Fibroblast of lung (primary cell): Measurements from ENCODE around the gene USP6.

ENCODE experiments used
- EZH2 ChIP-seq: IDR thresholded peaks from 2 replicates; pipeline ENCODE4 v1.5.1; 2012; ENCODE audit warnings: low read length, control low read depth, mild to moderate bottlenecking; ENCODE audit errors: missing control alignments
- TF ChIP-seq, protein P1 (sequence below), 2 donors: IDR thresholded peaks in 1 of 2; conservative IDR thresholded peaks in 1 of 2; 1 replicate in 1 of 2; 2 replicates in 1 of 2; pipeline ENCODE4 v1.5.1; 2011 to 2012; ENCODE audit warnings: low read length in 2 of 2, control low read depth in 1 of 2, inconsistent platforms in 1 of 2, low read depth in 1 of 2, mild to moderate bottlenecking in 1 of 2

GRCh38 chr17:5068236-5068635, 47.6 kb upstream of the USP6 start:
- TF ChIP-seq, protein P1, sequence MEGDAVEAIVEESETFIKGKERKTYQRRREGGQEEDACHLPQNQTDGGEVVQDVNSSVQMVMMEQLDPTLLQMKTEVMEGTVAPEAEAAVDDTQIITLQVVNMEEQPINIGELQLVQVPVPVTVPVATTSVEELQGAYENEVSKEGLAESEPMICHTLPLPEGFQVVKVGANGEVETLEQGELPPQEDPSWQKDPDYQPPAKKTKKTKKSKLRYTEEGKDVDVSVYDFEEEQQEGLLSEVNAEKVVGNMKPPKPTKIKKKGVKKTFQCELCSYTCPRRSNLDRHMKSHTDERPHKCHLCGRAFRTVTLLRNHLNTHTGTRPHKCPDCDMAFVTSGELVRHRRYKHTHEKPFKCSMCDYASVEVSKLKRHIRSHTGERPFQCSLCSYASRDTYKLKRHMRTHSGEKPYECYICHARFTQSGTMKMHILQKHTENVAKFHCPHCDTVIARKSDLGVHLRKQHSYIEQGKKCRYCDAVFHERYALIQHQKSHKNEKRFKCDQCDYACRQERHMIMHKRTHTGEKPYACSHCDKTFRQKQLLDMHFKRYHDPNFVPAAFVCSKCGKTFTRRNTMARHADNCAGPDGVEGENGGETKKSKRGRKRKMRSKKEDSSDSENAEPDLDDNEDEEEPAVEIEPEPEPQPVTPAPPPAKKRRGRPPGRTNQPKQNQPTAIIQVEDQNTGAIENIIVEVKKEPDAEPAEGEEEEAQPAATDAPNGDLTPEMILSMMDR (conservative IDR thresholded peaks at IDR 0.05 in 1 of 2, IDR thresholded peaks at IDR 0.05 in 1 of 2; ENCODE audit: low read depth in 1 of 2, low read length in 2 of 2) = no peak
- TF ChIP-seq EZH2 = no peak
